ENCODE measurements around the gene ATXN1L.
"Not testable (repeated sequence)": the region's sequence is repeated elsewhere in the genome, so short reads cannot be mapped to it uniquely, and the experiment has no call there.

ATXN1L gene

DNA sequence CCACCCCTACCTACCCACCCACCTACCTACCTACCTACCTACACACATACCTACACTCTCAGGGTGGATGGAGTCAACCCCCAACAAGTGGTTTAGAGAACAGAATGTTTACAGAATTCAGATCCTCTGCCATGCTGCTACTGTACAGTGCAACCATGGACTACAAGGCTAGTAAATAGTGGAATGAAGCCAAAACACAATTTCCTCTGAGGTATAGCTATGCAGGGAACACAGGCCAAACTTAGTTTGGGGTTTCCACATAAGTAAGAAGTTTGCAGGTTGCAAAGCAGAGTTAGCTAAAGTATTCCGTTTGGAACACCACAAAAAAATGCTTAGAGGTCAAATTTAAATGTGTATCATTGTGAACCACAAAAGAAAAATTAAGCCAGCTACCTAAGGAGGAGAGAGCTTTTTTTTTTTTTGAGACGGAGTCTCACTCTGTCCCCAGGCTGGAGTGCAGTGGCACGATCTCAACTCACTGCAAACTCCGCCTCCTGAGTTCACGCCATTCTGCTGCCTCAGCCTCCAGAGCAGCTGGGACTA lies 34.4 kb upstream of the ATXN1L start:
- no peaks in the 10 kb centered on the region for H3K4me1 ChIP-seq (ENCODE audit: insufficient read depth, insufficient read length)
- no peak overlapping the region for H3K9ac ChIP-seq (ENCODE audit: insufficient read length, low read depth)
- no peak for DNase-seq (ENCODE audit: low read depth, low spot score)
- TF ChIP-seq ZNF274 (IDR thresholded peaks at IDR 0.05; ENCODE audit: low read depth, low read length) (no peak), SUZ12 (IDR thresholded peaks at IDR 0.05; ENCODE audit: extremely low read depth, insufficient read depth, insufficient read length) (no peak), YY1 (IDR thresholded peaks at IDR 0.05; ENCODE audit: insufficient read depth, insufficient read length) (no peak)
- no peaks in the 10 kb centered on the region for H3K27me3 ChIP-seq (ENCODE audit: insufficient read depth, insufficient read length)
- H3K36me3 ChIP-seq (ENCODE audit: insufficient read depth, insufficient read length, low read length): peaks cover 14% of the 10 kb centered on the region
- no peak overlapping the region for H3K4me3 ChIP-seq (ENCODE audit: insufficient read length, low read depth)
- no peaks in the 10 kb centered on the region for H3K9me3 ChIP-seq (ENCODE audit: insufficient read depth, low read length)

DNA sequence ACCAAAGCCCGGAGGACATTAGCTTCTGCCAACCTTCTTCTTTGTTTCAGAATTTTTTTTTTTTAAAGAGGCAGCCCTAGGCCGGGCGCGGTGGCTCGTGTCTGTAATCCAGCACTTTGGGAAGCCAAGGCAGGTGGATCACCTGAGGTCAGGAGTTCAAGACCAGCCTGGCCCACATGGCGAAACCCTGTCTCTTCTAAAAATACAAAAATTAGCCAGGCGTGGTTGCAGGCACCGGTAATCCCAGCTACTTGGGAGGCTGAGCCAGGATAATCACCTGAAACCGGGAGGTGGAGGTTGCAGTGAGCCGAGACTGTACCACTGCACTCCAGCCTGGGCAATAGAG lies 28.6 kb upstream of the ATXN1L start:
- DNase-seq (ENCODE audit: low read depth, low spot score): not testable (repeated sequence)

DNA sequence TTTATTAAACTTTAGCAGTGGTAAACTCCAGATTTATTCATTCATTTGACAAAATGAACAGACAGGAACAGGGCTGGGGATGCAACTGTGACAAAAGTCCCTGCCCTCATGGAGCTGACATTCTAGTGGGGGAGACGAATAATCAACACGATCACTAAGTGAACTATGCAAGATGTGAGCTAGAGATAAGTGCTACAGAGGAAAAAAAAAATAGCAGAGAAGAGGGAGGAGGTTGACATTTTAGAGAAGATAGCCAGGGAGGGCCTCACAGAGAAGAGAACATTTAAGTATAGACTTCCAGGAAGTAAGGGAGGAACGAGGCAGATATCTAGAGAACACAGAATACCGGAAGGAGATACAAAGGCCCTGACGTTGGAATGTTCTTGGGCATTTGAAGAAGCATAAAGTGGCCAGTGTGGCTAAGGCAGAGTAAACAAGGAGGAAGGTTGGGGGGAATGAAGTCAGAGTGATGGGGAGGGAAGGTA lies 19.2 kb upstream of the ATXN1L start:
- Histone ChIP-seq H3K9me3 (ENCODE audit: insufficient read depth, low read length) (0 out of 2 replicates have a peak, but pooled peaks cover 6% of the 10 kb centered on the region), H3K27me3 (ENCODE audit: insufficient read depth, insufficient read length) (no peaks in the 10 kb centered on the region), H3K4me1 (ENCODE audit: insufficient read depth, insufficient read length) (no peaks in the 10 kb centered on the region), H3K4me3 (ENCODE audit: insufficient read length, low read depth) (no peak overlapping the region), H3K9ac (ENCODE audit: insufficient read length, low read depth) (no peak overlapping the region), H3K36me3 (ENCODE audit: insufficient read depth, insufficient read length, low read length) (no peaks in the 10 kb centered on the region)
- TF ChIP-seq YY1 (IDR thresholded peaks at IDR 0.05; ENCODE audit: insufficient read depth, insufficient read length) (no peak), ZNF274 (IDR thresholded peaks at IDR 0.05; ENCODE audit: low read depth, low read length) (no peak), SUZ12 (IDR thresholded peaks at IDR 0.05; ENCODE audit: extremely low read depth, insufficient read depth, insufficient read length) (no peak)
- no peak for DNase-seq (ENCODE audit: low read depth, low spot score)

More for the DNA sequence above, 28.6 kb upstream of the ATXN1L start:
- not testable (repeated sequence) for H3K4me3 ChIP-seq (ENCODE audit: insufficient read length, low read depth); H3K9me3 ChIP-seq (ENCODE audit: insufficient read depth, low read length); H3K27me3 ChIP-seq (ENCODE audit: insufficient read depth, insufficient read length); H3K9ac ChIP-seq (ENCODE audit: insufficient read length, low read depth); H3K36me3 ChIP-seq (ENCODE audit: insufficient read depth, insufficient read length, low read length); H3K4me1 ChIP-seq (ENCODE audit: insufficient read depth, insufficient read length)

DNA sequence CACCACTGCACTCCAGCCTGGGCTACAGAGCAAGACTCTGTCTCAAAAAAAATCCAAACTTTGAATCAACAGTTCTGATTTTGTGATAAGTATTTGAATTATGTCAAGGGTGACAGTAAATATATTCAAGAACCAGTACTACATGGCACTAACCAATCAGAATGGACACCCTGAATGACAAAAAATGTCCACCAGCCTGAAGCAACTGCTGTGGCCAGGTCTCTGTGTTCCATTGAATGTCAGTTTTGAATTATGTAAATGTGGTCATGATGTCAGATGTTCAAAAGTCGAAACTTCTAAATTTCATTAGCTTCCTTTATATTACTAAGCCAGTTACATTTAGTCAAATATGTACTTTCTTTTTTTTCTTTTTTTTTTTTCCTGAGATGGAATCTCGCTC lies 15.4 kb upstream of the ATXN1L start:
- H3K4me1 ChIP-seq (ENCODE audit: insufficient read depth, insufficient read length): no peaks in the 10 kb centered on the region
- no peaks in the 10 kb centered on the region for H3K27me3 ChIP-seq (ENCODE audit: insufficient read depth, insufficient read length)
- no peak overlapping the region for H3K4me3 ChIP-seq (ENCODE audit: insufficient read length, low read depth)
- H3K9me3 ChIP-seq (ENCODE audit: insufficient read depth, low read length): 0 out of 2 replicates have a peak, but pooled peaks cover 6% of the 10 kb centered on the region
- no peaks in the 10 kb centered on the region for H3K36me3 ChIP-seq (ENCODE audit: insufficient read depth, insufficient read length, low read length)
- TF ChIP-seq YY1 (IDR thresholded peaks at IDR 0.05; ENCODE audit: insufficient read depth, insufficient read length) (no peak), ZNF274 (IDR thresholded peaks at IDR 0.05; ENCODE audit: low read depth, low read length) (no peak)
- no peak for DNase-seq (ENCODE audit: low read depth, low spot score)
- no peak overlapping the region for H3K9ac ChIP-seq (ENCODE audit: insufficient read length, low read depth)

DNA sequence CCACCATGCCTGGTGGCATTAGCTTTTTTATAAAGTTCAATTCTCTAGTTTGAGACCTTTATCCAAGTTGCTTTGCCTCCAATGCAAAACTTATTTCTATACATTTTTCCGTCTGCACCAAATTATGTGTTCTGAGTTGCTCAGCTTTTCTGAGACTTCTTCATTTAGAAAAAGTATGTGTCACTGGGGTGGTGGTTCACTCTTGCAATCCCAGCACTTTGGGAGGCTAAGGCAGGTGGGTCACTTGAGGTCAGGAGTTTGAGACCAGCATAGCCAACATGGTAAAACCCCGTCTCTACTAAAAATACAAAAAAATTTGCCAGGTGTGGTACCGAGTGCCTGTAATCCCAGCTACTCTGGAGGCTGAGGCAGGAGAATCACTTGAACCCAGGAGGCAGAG lies 14.1 kb upstream of the ATXN1L start:
- H3K9ac ChIP-seq (ENCODE audit: insufficient read length, low read depth); DNase-seq (ENCODE audit: low read depth, low spot score); H3K4me3 ChIP-seq (ENCODE audit: insufficient read length, low read depth); H3K36me3 ChIP-seq (ENCODE audit: insufficient read depth, insufficient read length, low read length); H3K27me3 ChIP-seq (ENCODE audit: insufficient read depth, insufficient read length); H3K9me3 ChIP-seq (ENCODE audit: insufficient read depth, low read length); H3K4me1 ChIP-seq (ENCODE audit: insufficient read depth, insufficient read length): not testable (repeated sequence)

DNA sequence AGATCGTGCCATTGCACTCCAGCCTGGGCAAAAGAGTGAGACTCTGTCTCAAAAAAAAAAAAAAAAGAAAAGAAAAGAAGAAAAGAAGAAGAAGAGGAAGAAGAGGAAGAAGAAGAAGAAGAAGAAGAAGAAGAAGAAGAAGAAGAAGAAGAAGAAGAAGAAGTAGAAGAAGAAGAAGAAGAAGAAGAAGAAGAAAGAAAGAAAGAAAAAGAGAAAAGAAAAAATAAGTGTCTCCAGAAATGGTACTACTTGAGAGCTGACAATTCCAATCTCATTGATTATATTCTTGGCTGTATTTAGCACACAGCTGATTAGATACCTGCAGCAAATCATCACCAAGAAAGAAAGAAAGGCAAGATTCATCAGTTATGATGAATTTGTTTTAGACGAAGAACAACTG lies 13.7 kb upstream of the ATXN1L start:
- not testable (repeated sequence) for H3K9me3 ChIP-seq (ENCODE audit: insufficient read depth, low read length); H3K4me1 ChIP-seq (ENCODE audit: insufficient read depth, insufficient read length); H3K4me3 ChIP-seq (ENCODE audit: insufficient read length, low read depth); H3K9ac ChIP-seq (ENCODE audit: insufficient read length, low read depth); H3K27me3 ChIP-seq (ENCODE audit: insufficient read depth, insufficient read length); H3K36me3 ChIP-seq (ENCODE audit: insufficient read depth, insufficient read length, low read length); DNase-seq (ENCODE audit: low read depth, low spot score)

DNA sequence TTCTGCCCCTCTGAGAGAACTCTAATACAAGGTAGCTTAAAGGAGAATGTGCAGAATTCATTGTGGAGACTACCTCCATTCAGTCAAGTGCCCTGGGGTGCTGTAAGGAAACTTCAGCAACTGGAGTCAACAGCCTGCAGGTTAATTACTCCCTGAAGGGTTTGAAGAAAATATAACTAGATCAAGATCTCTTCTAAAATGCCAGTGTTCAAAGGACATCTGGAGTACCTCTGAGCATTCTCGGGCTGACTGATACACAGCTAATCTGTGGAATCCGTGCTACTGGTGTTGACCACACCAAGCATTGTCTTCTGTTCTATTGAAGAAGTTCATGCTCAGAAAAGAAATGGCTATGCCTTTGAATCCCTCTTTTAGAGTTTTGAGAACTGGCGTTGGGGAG lies 11.5 kb upstream of the ATXN1L start:
- Histone ChIP-seq H3K9ac (ENCODE audit: insufficient read length, low read depth) (no peak overlapping the region), H3K27me3 (ENCODE audit: insufficient read depth, insufficient read length) (no peaks in the 10 kb centered on the region), H3K9me3 (ENCODE audit: insufficient read depth, low read length) (no peaks in the 10 kb centered on the region), H3K36me3 (ENCODE audit: insufficient read depth, insufficient read length, low read length) (no peaks in the 10 kb centered on the region), H3K4me1 (ENCODE audit: insufficient read depth, insufficient read length) (no peaks in the 10 kb centered on the region), H3K4me3 (ENCODE audit: insufficient read length, low read depth) (no peak overlapping the region)
- no peak for DNase-seq (ENCODE audit: low read depth, low spot score)
- TF ChIP-seq SUZ12 (IDR thresholded peaks at IDR 0.05; ENCODE audit: extremely low read depth, insufficient read depth, insufficient read length) (no peak), YY1 (IDR thresholded peaks at IDR 0.05; ENCODE audit: insufficient read depth, insufficient read length) (no peak), ZNF274 (IDR thresholded peaks at IDR 0.05; ENCODE audit: low read depth, low read length) (no peak)

DNA sequence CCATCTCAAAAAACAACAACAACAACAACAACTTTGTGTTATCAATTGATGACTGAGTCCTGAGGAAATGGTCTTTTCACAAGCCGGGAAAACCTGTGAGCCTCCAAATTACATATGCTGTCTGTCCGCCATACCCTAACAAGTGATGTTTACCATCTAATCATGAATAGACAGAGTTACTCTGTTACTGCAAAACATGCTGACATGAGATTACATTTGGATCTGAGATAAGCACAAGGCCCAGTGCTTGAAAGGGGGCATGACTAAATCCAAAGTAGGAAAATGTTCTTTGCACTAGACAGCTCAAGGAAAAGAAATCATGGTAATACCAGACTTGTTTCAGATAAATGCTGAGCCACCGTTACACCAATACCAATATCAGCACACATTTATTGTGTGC lies 8.6 kb upstream of the ATXN1L start:
- Histone ChIP-seq H3K9me3 (ENCODE audit: insufficient read depth, low read length) (no peaks in the 10 kb centered on the region), H3K4me1 (ENCODE audit: insufficient read depth, insufficient read length) (no peaks in the 10 kb centered on the region), H3K27me3 (ENCODE audit: insufficient read depth, insufficient read length) (no peaks in the 10 kb centered on the region), H3K9ac (ENCODE audit: insufficient read length, low read depth) (no peak overlapping the region), H3K4me3 (ENCODE audit: insufficient read length, low read depth) (no peak overlapping the region), H3K36me3 (ENCODE audit: insufficient read depth, insufficient read length, low read length) (no peaks in the 10 kb centered on the region)
- TF ChIP-seq SUZ12 (IDR thresholded peaks at IDR 0.05; ENCODE audit: extremely low read depth, insufficient read depth, insufficient read length) (no peak), YY1 (IDR thresholded peaks at IDR 0.05; ENCODE audit: insufficient read depth, insufficient read length) (no peak), ZNF274 (IDR thresholded peaks at IDR 0.05; ENCODE audit: low read depth, low read length) (no peak)
- no peak for DNase-seq (ENCODE audit: low read depth, low spot score)
